ENCODE data around the gene TSEN54. TPM values are rescaled to one million over a fixed set of nuclear protein-coding genes. Genes with fewer than 3 reads are reported as not detected.

The TSEN54 gene
- total RNA-seq, 2 experiments from 2014 or later = 21.4 to 22.0 TPM

- intact Hi-C loops (cut with micrococcal nuclease) = no loop called here
- CTCF ChIA-PET = no interaction called here
- H3K36me3 Mint-ChIP-seq (ENCODE audit: low read depth) = peaks cover 7% of the 10 kb centered on the region
- H3K27me3 Mint-ChIP-seq (ENCODE audit: low read depth) = no peaks in the 10 kb centered on the region
- DNase-seq = no peak
- H3K4me1 Mint-ChIP-seq (ENCODE audit: low read depth) = no peaks in the 10 kb centered on the region
- H3K27ac Mint-ChIP-seq = no peak overlapping the region
- H3K9me3 Mint-ChIP-seq = no peaks in the 10 kb centered on the region
- H3K4me3 Mint-ChIP-seq = no peak overlapping the region
These were observed 37.8 kb upstream of the TSEN54 start for GRCh38 chr17:75478508-75478907.

GRCh38 chr17:75480281-75480680 lies 36.0 kb upstream of the TSEN54 start:
- H3K27me3 Mint-ChIP-seq (ENCODE audit: low read depth) = no peaks in the 10 kb centered on the region
- DNase-seq = no peak
- peaks cover 2% of the 10 kb centered on the region for H3K4me1 Mint-ChIP-seq (ENCODE audit: low read depth)
- intact Hi-C loops (cut with micrococcal nuclease) = no loop called here
- peaks cover 7% of the 10 kb centered on the region for H3K36me3 Mint-ChIP-seq (ENCODE audit: low read depth)
- H3K27ac Mint-ChIP-seq = no peak overlapping the region
- no peak overlapping the region for H3K4me3 Mint-ChIP-seq
- CTCF ChIA-PET = interaction anchor here (0.6 kb wide), 1 partner anchor 169 kb away, joined by 4 read pairs; no protein-coding TSS in a partner anchor
- no peaks in the 10 kb centered on the region for H3K9me3 Mint-ChIP-seq

GRCh38 chr17:75481194-75482068 lies 34.9 kb upstream of the TSEN54 start:
- DNase-seq = no peak
- H3K27me3 Mint-ChIP-seq (ENCODE audit: low read depth) = no peaks in the 10 kb centered on the region
- peaks cover 6% of the 10 kb centered on the region for H3K36me3 Mint-ChIP-seq (ENCODE audit: low read depth)
- CTCF ChIA-PET = interaction anchor here (0.6 kb wide), 1 partner anchor 120 kb away, joined by 3 read pairs; no protein-coding TSS in a partner anchor
- intact Hi-C loops (cut with micrococcal nuclease) = no loop called here
- H3K27ac Mint-ChIP-seq = no peak overlapping the region
- no peak overlapping the region for H3K4me3 Mint-ChIP-seq
- H3K9me3 Mint-ChIP-seq = no peaks in the 10 kb centered on the region
- peaks cover 5% of the 10 kb centered on the region for H3K4me1 Mint-ChIP-seq (ENCODE audit: low read depth)

GRCh38 chr17:75482098-75482942 lies 34.0 kb upstream of the TSEN54 start:
- H3K4me3 Mint-ChIP-seq = no peak overlapping the region
- H3K27ac Mint-ChIP-seq = no peak overlapping the region
- CTCF ChIA-PET = interaction anchor here (0.7 kb wide), 1 partner anchor 45 kb away, joined by 3 read pairs; no protein-coding TSS in a partner anchor
- no peaks in the 10 kb centered on the region for H3K9me3 Mint-ChIP-seq
- H3K36me3 Mint-ChIP-seq (ENCODE audit: low read depth) = peaks cover 8% of the 10 kb centered on the region
- DNase-seq = no peak
- H3K4me1 Mint-ChIP-seq (ENCODE audit: low read depth) = peaks cover 14% of the 10 kb centered on the region
- no peaks in the 10 kb centered on the region for H3K27me3 Mint-ChIP-seq (ENCODE audit: low read depth)
- intact Hi-C loops (cut with micrococcal nuclease) = no loop called here

- intact Hi-C loops (cut with micrococcal nuclease) = loop anchor here (5.0 kb wide), 1 partner anchor 58 kb away; no protein-coding TSS in a partner anchor
- CTCF ChIA-PET = no interaction called here
- Mint-ChIP-seq H3K4me3 (no peak overlapping the region), H3K27ac (no peak overlapping the region), H3K36me3 (ENCODE audit: low read depth) (peaks cover 8% of the 10 kb centered on the region), H3K9me3 (no peaks in the 10 kb centered on the region), H3K4me1 (ENCODE audit: low read depth) (peaks cover 29% of the 10 kb centered on the region), H3K27me3 (ENCODE audit: low read depth) (no peaks in the 10 kb centered on the region)
- no peak for DNase-seq
These were observed 30.6 kb upstream of the TSEN54 start for GRCh38 chr17:75485688-75486087.

GRCh38 chr17:75486151-75486550 lies 30.2 kb upstream of the TSEN54 start:
- no peak for DNase-seq
- intact Hi-C loops (cut with micrococcal nuclease) = loop anchor here (5.0 kb wide), 1 partner anchor 59 kb away; no protein-coding TSS in a partner anchor
- Mint-ChIP-seq H3K4me1 (ENCODE audit: low read depth) (peaks cover 29% of the 10 kb centered on the region), H3K27me3 (ENCODE audit: low read depth) (no peaks in the 10 kb centered on the region), H3K36me3 (ENCODE audit: low read depth) (peaks cover 8% of the 10 kb centered on the region), H3K27ac (peak overlapping the region; percentile 27), H3K4me3 (no peak overlapping the region), H3K9me3 (no peaks in the 10 kb centered on the region)
- CTCF ChIA-PET = no interaction called here

GRCh38 chr17:75486951-75487350 lies 29.4 kb upstream of the TSEN54 start:
- Mint-ChIP-seq H3K36me3 (ENCODE audit: low read depth) (peaks cover 8% of the 10 kb centered on the region), H3K4me3 (no peak overlapping the region), H3K4me1 (ENCODE audit: low read depth) (peaks cover 29% of the 10 kb centered on the region), H3K27ac (peak overlapping the region; percentile 91), H3K9me3 (no peaks in the 10 kb centered on the region), H3K27me3 (ENCODE audit: low read depth) (no peaks in the 10 kb centered on the region)
- CTCF ChIA-PET = interaction anchor here (0.6 to 1.3 kb wide), 4 partner anchors 28 to 218 kb away, joined by 3 to 4 read pairs (median 3); no protein-coding TSS in a partner anchor
- peak; percentile 25 for DNase-seq
- intact Hi-C loops (cut with micrococcal nuclease) = loop anchor here (5.0 kb wide), 1 partner anchor 60 kb away; no protein-coding TSS in a partner anchor

- Mint-ChIP-seq H3K9me3 (no peaks in the 10 kb centered on the region), H3K4me3 (peak overlapping the region; percentile 19), H3K36me3 (ENCODE audit: low read depth) (peaks cover 8% of the 10 kb centered on the region), H3K27ac (peak overlapping the region; percentile 91), H3K27me3 (ENCODE audit: low read depth) (no peaks in the 10 kb centered on the region), H3K4me1 (ENCODE audit: low read depth) (peaks cover 29% of the 10 kb centered on the region)
- intact Hi-C loops (cut with micrococcal nuclease) = loop anchor here (5.0 kb wide), 1 partner anchor 60 kb away; no protein-coding TSS in a partner anchor
- CTCF ChIA-PET = interaction anchor here (0.6 to 1.3 kb wide), 4 partner anchors 29 to 218 kb away, joined by 3 to 4 read pairs (median 3); no protein-coding TSS in a partner anchor
- DNase-seq = peak; percentile 63
These were observed 28.8 kb upstream of the TSEN54 start for GRCh38 chr17:75487351-75488070.

GRCh38 chr17:75488693-75489510 lies 27.4 kb upstream of the TSEN54 start:
- intact Hi-C loops (cut with micrococcal nuclease) = loop anchor here (5.0 kb wide), 1 partner anchor 62 kb away; no protein-coding TSS in a partner anchor
- Mint-ChIP-seq H3K4me1 (ENCODE audit: low read depth) (peaks cover 29% of the 10 kb centered on the region), H3K27ac (no peak overlapping the region), H3K36me3 (ENCODE audit: low read depth) (peaks cover 5% of the 10 kb centered on the region), H3K27me3 (ENCODE audit: low read depth) (no peaks in the 10 kb centered on the region), H3K9me3 (no peaks in the 10 kb centered on the region), H3K4me3 (no peak overlapping the region)
- no peak for DNase-seq
- CTCF ChIA-PET = no interaction called here

GRCh38 chr17:75489511-75489955 lies 26.8 kb upstream of the TSEN54 start:
- intact Hi-C loops (cut with micrococcal nuclease) = loop anchor here (5.0 kb wide), 1 partner anchor 62 kb away; no protein-coding TSS in a partner anchor

GRCh38 chr17:75490173-75490743 lies 26.1 kb upstream of the TSEN54 start:
- H3K27ac Mint-ChIP-seq = no peak overlapping the region

More at GRCh38 chr17:75489511-75489955, 26.8 kb upstream of the TSEN54 start:
- Mint-ChIP-seq H3K9me3 (no peaks in the 10 kb centered on the region), H3K27me3 (ENCODE audit: low read depth) (no peaks in the 10 kb centered on the region), H3K4me1 (ENCODE audit: low read depth) (peaks cover 29% of the 10 kb centered on the region), H3K27ac (no peak overlapping the region), H3K36me3 (ENCODE audit: low read depth) (peaks cover 7% of the 10 kb centered on the region), H3K4me3 (no peak overlapping the region)
- DNase-seq = no peak
- CTCF ChIA-PET = no interaction called here

More at GRCh38 chr17:75490173-75490743, 26.1 kb upstream of the TSEN54 start:
- Mint-ChIP-seq H3K4me3 (no peak overlapping the region), H3K4me1 (ENCODE audit: low read depth) (peaks cover 27% of the 10 kb centered on the region), H3K36me3 (ENCODE audit: low read depth) (peaks cover 7% of the 10 kb centered on the region), H3K9me3 (no peaks in the 10 kb centered on the region), H3K27me3 (ENCODE audit: low read depth) (no peaks in the 10 kb centered on the region)
- DNase-seq = no peak
- CTCF ChIA-PET = no interaction called here
- intact Hi-C loops (cut with micrococcal nuclease) = no loop called here

Data from activated naive CD4-positive, alpha-beta T cell treated with anti-CD3 and anti-CD28 coated beads for 36 hours (primary cell).